Fibroblast of mammary gland (primary cell): ENCODE measurements around the gene LDLRAD4.

Experiments
- DNase-seq: peaks from one replicate; pipeline ENCODE4 v3.0.0-alpha.2; 2010; ENCODE audit warnings: low read depth
- H3K4me3 ChIP-seq: 2 replicates; pipeline ENCODE4 v1.5.1; 2011; ENCODE audit warnings: low read depth, mild to moderate bottlenecking, low read length, moderate library complexity; ENCODE audit not compliant: control insufficient read depth
- TF ChIP-seq, protein P1 (sequence below): conservative IDR thresholded peaks from 2 replicates; pipeline ENCODE4 v1.5.1; 2011; ENCODE audit warnings: low read depth, low read length, inconsistent platforms; ENCODE audit not compliant: control insufficient read depth, insufficient read depth

The LDLRAD4 gene

DNA sequence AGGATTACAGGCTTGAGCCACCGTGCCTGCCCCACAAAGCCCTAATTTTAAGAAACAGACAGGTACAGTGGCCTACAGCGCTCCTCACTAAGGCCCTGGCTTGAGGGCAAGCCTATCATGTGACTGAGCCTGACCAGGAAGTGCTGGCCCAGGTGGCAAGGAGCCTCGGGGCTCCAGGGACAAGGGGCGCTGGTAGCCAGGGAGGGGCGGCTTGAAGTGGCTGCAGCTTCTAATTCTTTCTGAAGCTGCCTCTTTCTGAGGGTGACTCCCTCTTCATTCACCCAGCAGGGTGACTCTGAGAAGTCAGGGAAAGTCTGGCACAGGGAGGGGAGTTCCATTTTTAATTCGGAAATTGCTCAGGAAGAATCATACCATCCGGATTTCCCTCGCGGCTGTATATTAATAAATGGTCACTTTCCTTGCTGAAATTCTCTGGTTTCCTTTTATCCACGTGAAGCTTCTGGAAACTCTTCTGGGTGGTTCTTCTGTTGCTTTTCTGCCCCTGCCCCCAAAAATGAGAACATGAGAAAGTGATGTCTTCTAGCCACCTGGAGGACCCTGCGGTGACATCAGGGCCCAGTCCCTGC lies 392.1 kb downstream of the LDLRAD4 start:
- TF ChIP-seq, protein P1, sequence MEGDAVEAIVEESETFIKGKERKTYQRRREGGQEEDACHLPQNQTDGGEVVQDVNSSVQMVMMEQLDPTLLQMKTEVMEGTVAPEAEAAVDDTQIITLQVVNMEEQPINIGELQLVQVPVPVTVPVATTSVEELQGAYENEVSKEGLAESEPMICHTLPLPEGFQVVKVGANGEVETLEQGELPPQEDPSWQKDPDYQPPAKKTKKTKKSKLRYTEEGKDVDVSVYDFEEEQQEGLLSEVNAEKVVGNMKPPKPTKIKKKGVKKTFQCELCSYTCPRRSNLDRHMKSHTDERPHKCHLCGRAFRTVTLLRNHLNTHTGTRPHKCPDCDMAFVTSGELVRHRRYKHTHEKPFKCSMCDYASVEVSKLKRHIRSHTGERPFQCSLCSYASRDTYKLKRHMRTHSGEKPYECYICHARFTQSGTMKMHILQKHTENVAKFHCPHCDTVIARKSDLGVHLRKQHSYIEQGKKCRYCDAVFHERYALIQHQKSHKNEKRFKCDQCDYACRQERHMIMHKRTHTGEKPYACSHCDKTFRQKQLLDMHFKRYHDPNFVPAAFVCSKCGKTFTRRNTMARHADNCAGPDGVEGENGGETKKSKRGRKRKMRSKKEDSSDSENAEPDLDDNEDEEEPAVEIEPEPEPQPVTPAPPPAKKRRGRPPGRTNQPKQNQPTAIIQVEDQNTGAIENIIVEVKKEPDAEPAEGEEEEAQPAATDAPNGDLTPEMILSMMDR: no peak
- no peak for DNase-seq
- H3K4me3 ChIP-seq: no peak overlapping the region

DNA sequence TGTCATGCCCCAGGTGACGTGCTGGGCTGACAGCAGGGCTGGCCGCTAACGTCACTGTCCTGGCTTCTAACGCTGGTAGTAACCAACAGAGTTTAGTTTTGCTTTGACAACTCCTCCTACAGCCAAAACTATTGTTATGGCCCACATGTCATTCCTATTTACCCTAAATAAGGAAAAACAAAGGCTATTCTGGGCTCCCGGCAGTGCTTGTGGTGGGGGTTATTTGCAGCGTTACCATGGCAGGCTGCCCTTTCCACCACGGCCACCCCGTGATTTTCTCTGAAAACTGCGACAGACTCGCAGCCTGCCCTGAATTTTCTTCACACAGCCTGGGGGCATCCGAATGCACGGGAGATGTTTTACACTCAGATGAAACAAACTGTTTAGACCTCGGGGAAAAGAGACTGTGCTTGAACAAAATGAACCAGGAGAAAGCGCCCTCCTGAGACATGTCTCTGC lies 392.6 kb downstream of the LDLRAD4 start:
- DNase-seq: peak; percentile 39
- TF ChIP-seq, protein P1: no peak
- H3K4me3 ChIP-seq: peak overlapping the region; percentile 6

DNA sequence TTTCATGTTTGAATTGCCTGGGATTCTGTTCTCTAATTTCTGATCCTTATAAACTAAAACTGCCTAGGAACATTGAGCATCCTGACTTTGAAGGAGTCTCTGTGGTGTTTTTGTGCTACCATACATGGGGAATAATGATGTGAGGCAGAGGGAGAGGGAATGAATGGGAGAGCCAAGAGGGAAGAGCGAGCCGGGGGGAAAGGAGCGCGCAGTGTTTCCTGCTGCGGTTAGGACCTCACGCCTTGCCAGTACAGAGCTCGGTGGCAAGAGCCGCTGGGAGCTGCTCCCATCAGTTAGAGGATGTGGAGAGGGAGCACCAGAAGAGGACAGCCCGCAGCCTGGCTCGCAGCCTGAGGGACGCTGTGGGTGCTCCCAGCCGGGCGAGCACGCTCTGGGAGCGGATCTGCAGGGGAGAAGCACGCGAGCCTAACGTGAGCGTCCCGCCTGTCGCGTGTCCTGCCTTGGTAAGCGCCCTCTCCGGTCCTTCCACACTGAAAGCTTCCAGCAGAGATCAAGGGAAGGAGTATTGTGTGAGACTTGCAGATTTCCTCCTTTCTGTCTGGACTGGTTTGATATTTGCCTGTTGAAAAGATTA lies 393.1 kb downstream of the LDLRAD4 start:
- DNase-seq: peak; percentile 14
- no peak overlapping the region for H3K4me3 ChIP-seq
- TF ChIP-seq, protein P1: no peak

DNA sequence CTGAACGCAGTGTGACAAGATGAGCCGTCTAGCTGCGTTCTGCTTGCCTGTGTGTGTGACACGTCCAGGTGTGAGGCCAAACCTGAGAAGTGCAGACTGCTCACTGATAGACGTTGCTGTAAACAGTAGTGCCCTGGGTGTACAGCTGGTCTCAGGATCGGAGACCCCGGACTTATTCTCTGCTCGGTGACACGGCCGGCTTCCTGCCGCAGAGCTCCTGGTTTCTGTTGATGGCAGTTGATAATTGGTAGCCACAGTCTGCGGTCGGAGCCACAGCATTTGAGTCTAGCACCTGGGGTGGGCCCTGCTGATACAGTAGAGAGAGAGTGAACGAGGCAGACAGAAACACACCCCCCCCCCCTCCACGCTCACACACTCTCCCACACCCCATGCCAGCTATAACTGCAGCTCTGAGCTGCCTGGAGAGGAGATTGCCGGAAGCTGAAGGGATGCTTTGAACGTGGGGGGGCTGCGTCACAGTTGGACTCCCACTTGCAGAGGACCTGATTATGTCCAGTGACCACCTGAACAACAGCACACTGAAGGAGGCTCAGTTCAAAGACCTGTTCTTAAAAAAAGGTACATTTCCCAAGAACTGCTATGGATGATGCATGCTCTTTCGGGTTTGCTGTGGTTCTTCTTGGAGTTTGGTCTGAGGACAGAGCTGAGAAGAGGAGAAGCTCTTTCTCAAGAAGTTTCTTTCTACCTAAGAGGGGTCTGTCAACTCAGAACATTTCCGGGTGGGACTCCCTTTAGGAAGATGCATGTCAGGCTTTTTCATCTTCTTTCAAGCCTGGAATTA lies 393.8 kb downstream of the LDLRAD4 start:
- TF ChIP-seq, protein P1: no peak
- H3K4me3 ChIP-seq: no peak overlapping the region
- DNase-seq: no peak

DNA sequence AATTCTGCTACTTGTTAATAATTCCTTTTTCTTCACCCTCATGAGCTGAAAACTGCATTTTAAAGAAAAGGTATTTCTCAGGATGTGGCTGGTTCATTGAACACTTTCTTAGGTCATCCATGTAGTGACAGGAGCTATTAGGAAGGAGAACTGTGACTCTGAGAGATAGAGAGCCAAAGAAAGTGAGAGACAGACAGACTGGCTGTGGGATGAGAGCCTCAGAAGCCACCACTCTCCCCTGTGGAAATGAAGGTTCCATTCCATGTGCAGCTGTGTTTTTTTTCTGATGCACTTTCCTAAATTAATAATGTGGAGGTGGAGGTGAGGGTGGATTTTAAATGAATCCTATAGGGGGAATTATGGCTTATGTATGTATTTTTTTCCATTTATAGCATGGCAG lies 394.5 kb downstream of the LDLRAD4 start:
- H3K4me3 ChIP-seq: no peak overlapping the region
- DNase-seq: no peak
- TF ChIP-seq, protein P1: no peak

DNA sequence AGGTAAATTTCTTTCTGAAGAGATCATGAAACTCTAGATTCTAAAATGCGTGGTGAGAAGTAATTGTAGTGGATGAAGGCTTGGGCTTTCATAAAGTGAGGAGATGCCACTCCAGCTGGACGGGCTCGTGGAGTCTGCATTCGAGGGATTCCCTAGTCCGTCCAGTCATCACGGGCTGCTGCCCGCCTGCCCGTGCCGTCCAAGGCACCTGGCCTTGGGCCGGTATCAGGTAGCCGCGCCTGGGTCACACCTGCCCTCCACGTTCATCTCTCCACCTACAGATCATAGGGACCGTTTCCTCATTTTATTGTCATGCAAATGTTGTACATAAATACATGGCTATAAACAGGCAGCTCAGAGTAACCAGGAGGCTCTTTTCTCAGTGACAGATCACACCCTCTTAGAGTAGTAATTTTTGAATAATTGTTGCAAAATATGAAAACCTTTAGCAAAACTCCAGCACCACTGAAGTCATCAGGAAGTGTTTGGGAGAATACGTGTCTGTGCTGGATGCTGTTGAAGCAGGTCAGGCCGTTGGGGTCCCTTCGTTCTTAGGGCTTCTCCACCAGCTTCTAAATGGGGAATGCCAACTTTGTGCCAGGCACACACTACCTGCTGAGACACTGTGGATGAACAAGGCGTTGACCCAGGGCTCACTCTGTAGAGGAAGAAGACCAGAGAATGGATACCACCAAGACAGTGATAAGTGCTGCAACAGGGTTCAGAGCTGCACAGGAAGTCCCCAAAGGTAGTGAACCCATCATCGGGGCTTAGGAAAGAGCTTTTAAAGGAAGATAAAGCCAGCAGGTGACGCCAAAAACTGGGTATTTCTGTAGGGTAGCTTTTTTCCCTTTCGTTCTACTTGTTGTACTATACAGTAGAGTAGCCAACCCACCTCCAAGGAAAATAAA lies 395.3 kb downstream of the LDLRAD4 start:
- no peak overlapping the region for H3K4me3 ChIP-seq
- no peak for DNase-seq

More for the DNA sequence above, 395.3 kb downstream of the LDLRAD4 start:
- TF ChIP-seq, protein P1: no peak
